Fibroblast of skin of abdomen (primary cell): ENCODE measurements around the gene UBE3B.
"Not testable (repeated sequence)": the region's sequence is repeated elsewhere in the genome, so short reads cannot be mapped to it uniquely, and the experiment has no call there.

Source experiments
- DNase-seq: peaks from one replicate; pipeline ENCODE4 v3.0.0-alpha.2; 2013

The UBE3B gene

DNA sequence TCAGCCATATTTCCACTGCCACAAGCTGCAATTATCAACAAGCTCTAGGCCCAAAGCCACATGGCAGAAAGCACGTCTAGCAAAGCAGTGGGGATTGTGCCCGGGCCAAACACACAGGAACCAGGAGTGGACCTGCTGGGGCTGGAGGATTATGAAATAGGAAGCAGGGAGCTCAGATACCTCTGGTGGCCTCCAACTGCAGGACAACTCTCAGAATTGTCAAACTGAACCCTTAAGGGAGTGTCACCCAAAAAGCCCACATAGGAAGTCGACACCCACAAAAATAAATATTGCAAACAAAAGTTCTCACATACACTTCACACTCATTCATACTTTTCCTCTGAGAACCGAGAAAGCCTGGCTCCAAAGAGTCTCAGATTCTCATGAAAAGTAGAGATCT lies 26.5 kb upstream of the UBE3B start:
- DNase-seq, result no peak

DNA sequence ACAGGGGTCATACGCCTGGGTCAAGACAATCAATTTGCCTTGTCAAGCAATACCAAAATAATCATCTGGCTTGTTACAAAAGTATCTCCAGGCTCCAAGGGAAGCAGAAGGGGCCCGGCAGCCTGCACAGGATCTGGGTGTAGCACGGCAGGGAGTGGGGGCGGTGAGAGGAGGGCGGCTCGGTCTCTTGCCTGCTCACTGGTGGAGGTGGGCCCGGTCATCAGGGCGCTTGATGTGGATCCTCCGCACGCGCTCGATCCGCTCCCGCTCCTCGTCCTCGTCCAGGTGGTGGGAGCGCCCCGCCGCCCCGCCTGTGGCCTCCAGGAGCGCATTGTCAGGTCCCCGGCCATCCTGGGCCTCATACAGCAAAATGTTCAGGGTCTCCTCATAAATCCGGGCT lies 26.0 kb upstream of the UBE3B start:
- DNase-seq, result no peak

DNA sequence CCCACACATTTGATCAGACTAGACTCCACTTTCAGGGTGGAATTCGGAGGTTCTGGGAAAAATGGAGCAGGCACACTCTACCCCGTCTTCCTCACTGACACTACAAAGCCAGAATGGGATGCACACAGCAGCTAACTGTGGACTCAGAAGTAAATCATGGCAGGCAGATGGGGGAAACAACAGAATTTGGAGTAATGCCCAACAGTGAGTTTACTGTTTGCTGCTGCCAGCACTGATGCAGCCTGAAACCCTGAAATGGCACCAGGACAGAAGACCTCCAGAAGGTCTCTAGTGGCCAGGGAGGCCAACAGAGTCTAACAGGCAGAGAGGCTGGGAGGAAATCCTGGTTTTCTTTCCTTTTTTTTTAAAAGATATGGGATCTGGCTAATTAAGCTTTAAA lies 24.9 kb upstream of the UBE3B start:
- peak; percentile 25 for DNase-seq

DNA sequence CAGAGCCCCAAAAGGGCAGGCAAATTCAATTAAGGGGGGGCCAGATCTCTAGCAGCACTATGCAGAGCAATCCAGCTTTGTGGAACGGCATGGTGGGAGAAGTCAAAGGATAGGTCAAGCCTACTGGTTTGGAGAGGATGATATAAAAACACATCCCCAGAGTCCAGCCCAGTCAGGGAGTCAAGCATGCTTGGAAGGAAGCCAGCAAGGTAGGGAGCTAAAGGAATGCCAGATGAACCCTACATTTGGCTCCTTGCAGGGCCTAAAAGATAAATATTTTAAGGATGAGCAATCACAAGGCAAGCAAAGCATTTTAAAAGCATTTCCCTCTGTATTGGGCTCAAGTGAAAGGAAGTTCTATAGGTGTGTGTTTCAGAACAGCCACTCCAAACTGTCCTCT lies 21.7 kb upstream of the UBE3B start:
- no peak for DNase-seq

DNA sequence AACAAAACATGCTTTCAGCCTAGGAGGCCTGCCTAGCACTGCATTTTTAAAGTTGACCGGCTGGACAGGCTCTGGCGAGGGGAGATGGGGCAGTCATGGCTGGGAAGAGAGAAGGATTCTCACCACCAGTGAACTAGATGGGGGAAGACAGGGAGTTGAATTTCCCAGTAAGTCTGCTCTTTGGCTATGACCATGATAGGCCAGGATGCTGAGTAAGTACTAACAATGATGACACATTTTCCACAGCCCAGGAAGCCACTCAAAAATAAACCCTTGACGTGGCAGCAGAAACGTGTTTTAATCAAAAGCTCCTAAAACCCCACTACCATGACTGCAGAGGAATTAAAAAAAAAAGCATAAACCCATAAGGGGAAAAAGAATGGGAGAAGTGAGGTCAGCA lies 19.3 kb upstream of the UBE3B start:
- DNase-seq, result peak; percentile 58

DNA sequence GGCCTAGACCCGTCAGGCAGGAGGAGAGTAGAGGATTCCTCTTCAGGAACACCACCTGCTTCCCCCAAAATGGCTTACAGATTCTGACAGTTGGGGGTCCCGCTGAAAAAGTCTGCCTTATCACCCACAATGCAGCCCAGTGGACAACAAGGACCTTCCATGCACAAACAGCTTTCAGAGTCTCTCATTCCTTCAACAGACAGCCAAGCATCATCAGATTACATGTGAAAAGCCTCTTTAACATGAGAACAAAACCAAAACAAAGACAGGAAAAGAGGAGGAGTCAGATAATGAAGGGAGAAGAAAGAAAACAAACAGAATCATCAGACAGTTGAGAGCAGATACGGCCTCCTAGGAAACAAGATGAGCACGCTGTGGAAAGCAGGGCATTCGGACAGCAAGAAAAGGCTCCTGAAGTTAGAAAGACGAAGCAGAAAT lies 18.6 kb upstream of the UBE3B start:
- DNase-seq, result peak; percentile 18

DNA sequence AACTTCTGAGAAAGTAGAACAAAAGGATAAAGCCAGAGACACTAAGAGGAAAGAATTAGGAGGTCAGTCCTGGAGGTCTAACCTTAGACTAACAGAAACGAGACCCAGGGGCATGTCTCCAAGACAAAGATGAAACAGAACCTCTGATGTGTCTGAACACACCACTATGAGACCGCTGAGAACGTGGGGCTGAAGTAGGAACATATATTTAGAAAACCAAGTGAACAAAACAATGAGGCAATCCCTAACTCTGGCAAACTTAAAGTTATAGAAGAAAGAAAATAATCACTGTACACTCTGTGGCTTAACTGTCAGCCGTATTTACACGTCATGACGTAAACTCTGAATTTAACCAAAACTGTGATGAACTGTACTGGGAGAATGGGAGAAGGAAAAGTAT lies 18.2 kb upstream of the UBE3B start:
- DNase-seq, result no peak

DNA sequence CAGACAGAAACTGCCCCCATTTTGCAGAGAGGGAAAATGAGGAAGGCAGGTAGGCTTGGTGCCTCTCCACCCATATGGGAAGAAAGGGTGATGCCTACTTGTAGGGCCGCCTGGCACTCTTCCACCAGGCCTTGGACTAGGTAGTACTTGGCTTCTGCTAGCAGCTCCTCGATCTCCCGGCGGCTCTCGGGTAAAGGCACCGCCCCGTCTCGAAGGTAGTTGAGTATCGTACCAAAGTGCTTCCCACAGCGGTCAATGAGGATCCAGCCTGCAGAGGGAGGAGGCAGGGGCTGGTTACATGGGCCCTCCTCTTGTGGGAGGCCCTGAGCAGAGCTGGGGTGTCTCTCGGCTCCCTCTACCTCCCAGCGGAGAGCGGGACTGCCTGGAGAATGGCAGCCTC lies 16.9 kb upstream of the UBE3B start:
- DNase-seq, result no peak

DNA sequence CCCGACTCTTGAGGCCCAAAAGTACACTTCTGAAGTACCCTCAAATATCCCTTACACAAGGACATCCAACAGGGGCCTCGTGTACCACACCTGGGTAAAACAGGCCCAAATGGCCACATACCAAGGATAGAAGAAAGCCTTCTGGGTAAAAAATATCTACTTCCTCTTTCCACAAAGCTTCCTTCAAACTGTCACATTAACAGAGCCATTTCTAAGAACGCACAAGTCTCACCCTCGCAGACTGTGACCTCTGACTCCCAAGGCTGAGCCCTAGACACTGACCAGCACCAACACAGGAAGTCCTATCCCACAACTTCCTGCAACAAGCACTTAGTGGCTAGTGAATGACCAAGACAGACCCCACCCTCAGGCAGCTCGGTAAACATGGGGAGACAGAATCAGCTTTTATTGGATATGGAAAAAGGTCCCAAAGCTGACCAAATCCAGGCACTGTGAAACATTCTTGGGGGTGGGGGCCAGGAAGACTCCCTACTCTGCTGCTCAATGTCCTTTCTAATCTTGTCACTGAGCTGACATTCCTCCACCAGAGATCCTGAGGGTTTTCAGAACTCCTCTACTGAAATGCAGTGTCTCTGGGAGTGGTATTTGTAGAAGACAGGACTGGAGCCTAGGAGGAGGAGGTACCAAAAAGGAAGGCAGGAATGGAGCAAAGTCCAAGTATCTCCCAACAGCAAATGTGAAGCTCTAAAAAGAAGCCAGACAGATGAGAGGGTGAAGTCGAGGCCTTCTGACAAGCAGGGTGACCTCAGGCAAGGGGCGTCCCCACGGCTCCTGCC lies 16.2 kb upstream of the UBE3B start:
- no peak for DNase-seq

DNA sequence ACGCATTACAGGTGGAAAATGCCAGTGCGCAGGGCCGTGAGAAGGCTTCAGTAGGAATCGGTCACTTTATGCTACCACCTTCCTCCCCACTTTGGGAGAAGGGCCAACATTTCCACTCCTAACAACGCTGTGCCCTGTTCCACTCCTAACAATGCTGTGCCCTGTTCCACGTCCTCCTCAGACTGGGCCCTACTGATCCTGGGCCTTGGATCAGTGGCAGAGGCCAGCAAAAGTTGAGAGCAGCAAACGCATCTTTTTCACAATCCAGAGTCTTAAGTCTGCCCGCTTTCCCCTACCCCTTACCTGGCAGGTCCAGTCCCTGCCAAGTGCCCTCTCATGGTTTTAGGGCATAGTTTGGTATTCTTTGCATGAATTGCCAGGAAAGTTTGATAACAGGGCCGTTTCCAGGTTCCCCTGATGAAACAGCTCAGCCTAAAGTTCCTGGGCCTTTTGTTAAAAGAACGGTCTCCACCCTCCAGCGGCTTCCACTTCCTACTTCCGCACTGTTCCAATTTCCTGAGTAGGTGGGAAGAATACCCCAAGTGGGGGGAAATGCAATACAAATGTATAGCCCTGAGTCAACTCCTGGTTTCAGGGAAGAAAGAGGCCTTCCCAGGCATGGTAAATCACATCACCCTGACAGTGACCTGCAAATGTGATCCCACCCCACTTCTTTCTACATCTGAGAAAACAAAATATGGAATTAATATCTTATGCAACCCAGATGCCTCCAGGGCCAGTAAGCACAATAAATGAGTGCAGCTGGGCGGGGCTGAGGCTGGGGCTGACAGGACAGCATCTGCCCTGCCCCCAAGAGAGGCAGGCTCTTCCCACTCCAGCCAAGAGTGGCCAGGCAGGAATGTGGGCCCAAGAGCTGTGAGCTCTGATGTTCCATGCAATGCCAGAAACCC lies 15.3 kb upstream of the UBE3B start:
- DNase-seq, result peak; percentile 99

DNA sequence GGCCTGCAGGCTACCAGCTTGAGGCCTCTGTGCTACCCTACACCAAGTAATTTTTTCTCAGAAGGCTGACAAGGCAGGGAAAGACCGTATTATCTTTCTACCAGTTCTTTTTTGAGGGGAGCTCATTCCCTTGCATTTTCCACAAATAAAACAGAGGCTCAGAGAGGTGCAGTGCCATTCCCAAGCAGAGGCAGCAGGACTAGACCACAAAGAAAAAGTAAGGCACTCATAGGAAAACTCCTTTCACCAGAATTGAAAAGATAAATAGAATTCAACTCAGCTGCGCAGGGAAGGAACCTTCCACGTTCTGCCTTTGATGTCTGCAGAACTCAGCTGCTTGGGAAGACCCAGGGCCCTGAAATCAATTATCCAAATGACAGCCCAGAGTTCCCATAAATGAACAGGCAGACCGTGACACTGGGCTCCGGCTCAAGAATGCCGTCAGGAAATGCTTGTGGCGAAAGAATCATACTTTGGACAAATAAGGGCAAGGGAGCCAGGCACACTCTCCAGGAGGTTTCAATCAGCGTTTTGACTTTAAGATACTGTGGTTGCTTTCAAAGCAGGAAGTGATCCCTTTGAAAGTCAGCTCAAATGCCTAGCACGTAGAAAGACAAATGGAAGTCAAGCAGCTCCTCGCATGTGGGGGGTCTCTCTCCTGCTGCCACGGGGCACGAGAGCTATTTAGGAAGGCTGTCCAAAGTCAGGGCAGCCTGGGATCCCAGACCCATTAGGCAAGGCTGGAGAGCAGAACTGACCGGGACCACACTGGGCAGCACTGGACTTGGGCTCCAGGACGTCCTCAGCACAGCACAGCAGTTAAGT lies 14.4 kb upstream of the UBE3B start:
- peak; percentile 100 for DNase-seq

DNA sequence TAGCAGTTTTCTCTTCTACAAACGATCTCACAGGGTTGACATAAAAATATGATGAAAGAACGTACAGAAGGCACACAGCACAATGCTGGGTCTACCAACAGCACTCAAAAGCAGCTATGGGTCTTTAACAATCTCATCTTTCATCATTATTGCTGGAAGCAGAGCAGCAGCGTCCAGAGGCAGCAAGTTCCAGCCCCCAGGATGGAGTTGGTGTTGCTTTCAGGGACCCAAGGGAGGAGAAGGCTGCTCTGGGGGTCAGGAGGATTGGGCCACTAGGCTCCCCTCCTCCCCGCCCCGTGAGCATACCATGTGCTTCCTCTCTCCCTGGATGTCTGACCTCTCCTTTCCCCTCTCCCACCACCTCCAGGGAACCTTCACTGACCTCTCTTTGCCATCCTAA lies 13.7 kb upstream of the UBE3B start:
- DNase-seq, result peak; percentile 50

DNA sequence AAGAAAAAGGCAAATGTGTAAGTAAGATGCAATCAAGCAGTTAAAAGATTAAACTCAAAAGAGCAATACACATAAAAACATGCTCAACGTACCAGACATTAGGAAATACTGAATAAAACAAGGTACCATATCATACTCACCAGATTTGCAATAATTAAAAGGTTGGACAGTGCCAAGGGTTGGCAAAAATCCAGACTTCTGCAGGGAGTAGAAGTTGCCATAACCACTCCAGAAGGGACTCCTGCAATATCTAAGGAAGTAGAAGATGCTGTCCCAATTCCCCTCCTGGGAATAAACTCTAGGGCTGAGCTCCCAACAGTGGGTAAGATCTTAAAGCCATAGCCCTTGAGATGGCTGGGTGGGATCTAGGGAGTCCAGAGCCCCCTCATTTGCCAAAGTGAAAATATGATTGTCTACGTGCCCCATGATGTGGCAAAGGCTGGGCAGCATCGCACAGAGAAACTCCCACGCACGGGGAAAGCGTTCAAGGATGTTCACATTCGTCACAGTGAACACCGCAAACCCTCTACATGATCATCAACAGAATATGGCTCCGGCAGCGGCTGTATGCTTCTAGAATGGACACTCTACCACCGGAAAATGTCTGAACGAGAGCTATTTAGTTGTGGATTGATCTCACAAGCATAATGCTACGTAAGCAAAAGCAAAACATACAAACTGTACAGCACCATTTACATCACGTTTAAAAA lies 12.6 kb upstream of the UBE3B start:
- DNase-seq, result peak; percentile 26

DNA sequence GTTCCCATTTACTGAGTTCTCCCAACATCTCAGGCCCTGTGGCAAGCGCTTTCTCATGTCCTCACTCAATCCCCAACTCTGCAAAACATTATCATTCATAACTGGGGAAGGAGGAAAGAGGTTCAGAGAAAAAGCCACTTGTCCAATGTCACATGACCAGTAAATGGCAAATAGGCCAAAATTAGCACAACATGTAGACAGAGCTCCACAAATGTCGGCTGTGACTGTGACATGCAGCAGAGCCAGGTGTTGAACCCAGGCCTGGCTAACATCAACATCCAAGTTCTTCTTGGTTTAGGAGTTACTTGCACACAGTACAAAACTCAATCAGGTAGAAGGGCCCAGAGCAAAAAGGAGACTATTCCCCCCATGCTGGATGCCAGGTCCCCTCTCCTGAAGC lies 11.1 kb upstream of the UBE3B start:
- no peak for DNase-seq

DNA sequence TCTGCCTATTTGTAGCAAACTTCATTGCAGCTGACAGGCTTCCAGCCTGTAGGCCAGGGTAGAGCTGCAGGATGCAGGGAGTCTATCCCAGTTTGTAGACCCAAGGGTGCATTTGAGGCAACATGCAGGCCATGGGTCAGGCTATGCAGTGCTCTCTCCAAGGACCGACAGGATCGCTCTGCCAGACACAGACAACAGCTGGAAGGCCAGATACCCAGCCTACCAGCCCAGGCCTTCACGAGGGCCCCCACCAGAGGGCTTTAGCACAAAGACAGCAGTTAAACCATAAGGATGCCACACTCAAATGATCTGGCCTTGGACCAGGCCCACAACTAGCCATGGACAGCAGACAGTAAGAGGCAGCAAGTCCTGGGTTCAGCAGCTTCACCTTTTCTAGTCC lies 10.6 kb upstream of the UBE3B start:
- DNase-seq, result no peak

DNA sequence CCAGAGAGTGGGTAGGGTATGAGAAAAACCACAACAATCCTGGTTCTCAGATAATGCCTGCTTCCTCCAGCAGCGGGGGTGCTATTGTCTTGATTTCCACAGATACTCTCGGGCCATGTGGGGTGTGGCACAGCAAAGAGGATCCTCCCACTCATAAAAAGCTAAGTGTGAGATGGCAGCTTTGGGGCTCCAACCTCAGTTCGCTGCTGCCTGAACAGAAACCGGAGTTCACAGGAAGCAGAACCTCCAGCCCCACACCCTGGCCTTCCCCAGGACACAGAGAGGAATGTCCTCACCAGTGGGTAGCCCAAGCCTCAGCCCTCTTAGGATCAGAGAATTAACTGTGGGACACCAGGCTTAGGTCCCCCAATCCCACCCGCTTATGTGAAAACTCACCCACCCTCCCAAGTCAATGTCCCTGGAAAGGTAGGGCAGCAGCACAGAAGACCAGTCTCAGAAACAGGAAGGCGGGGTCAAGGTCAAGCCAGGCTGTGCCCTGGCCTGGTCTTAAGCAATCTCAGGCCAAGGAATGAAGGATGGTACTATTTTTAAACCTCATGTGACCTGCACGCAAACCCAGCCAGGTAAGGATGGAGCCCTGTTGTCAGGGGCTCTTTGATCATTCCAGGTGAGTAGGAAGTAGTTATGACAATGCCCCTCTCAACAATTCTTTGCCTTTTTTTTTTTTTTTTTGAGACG lies 9.3 kb upstream of the UBE3B start:
- DNase-seq, result no peak

DNA sequence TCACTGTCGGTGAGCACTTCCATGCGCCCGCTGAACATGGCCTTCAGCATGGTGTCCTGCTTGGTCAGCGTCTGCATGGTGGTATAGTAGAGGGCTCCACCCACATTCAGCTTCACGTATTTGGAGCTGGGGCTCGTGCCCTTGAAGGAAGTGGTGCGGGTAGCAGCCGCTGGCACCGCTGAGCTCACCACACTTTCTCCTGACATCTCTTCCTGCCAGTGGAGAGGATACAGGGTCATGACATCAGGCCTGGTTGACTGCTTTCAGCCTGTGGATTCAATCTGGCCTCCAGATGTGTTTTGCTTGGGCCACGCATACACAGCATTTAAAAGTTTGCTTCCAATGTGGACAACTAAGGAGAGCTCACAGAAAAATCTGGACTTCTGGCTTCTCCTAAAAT lies 7.9 kb upstream of the UBE3B start:
- DNase-seq, result peak; percentile 39

DNA sequence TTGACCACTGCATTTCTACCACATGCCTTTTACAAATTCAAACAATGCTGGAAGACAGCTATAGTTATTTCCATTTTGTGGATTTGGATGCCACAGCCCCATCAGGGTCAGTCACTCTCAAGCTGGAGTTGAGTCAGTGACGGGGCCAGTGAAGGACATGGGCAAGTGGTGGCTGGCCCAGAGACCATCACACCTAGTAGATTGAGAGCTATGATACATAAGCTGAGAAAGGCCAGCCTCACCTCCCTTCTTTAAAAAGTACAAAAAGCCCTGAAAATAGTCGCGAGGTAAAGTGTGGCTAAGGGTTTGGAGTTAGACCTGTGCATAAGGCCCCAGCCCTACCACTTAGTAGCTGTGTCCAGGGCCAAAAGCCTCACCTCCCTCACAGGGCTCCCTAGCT lies 4.4 kb upstream of the UBE3B start:
- DNase-seq, result no peak

DNA sequence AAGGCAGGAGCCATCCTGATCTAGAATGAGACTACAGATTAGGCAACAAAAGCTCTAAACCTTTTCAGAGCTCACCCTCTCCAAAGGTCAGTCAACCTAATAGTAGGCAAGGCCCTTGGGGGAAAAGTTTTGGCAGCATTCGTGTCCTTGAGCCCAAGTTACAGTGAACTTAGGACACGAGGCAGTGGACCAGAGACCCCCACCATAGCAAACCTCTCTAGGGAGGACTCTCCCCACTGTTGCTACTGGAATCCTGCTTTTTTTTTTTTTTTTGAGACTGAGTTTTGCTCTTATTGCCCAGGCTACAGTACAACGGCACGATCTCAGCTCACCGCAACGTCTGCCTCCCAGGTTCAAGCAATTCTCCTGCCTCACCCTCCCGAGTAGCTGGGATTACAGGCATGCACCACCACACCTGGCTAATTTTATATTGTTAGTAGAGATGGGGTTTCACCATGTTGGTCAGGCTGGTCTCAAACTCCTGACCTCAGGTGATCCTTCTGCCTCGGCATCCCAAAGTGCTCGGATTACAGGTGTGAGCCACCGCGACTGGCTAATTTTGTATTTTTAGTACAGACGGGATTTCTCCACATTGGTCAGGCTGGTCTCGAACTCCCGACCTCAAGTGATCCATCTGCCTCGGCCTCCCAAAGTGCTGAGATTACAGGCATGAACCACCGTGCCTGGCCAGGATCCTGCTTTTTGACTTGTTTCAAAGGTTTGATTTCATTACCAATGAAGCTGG lies 3.7 kb upstream of the UBE3B start:
- not testable (repeated sequence) for DNase-seq

DNA sequence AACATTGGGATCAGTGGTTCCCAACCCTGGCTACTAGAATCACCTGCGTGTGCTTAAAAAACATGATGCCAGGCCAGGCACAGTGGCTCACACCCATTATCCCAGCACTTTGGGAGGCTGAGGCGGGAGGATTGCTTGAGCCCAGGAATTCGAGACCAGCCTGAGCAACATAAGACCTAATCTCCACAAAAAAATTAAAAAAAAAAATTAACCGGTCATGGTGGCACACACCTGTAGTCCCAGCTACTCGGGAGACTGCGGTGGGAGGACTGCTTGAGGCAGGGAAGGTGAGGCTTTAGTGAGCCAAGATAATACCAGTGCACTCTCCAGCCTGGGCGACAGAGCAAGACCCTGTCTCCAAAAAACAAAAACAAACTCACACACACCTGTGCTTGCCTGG lies 2.3 kb upstream of the UBE3B start:
- no peak for DNase-seq
